ENCODE data around the gene OLIG2.

Gene OLIG2

GRCh38 chr21:33075596-33076195, 50.0 kb downstream of the OLIG2 start:
- no peak for DNase-seq (ENCODE audit: insufficient read length, low spot score)
- FAIRE-seq: no peak
- TF ChIP-seq CTCF (IDR thresholded peaks at IDR 0.05; ENCODE audit: insufficient read depth, missing control alignments): no peak

- DNase-seq (ENCODE audit: insufficient read length, low spot score) (no peak), FAIRE-seq (no peak)
- no peak for TF ChIP-seq CTCF (IDR thresholded peaks at IDR 0.05; ENCODE audit: insufficient read depth, missing control alignments)
Observed at GRCh38 chr21:33076600-33077329, 51.0 kb downstream of the OLIG2 start.
